Spleen (tissue), 11 donors: Measurements from ENCODE around the gene PTPRT. TPM values are rescaled to one million over a fixed set of nuclear protein-coding genes. Genes with fewer than 3 reads are reported as not detected.

ENCODE experiments used
- DNase-seq: peaks from one replicate; pipeline ENCODE4 v3.0.0-alpha.2; 2020
- H3K27ac ChIP-seq, 8 donors: fragments of 200-600 bp; sonication (generic) in 7 of 8; 1 replicate in 4 of 8; 2 replicates in 4 of 8; pipeline versions ENCODE4 v1.5.0 to v1.8.0; 2016 to 2021; ENCODE audit warnings: inconsistent platforms in 4 of 8, mild to moderate bottlenecking in 4 of 8, moderate library complexity in 1 of 8
- H3K27me3 ChIP-seq, 7 donors: fragments of 200-600 bp; sonication (generic) in 6 of 7; replicated peaks in 1 of 7; 1 replicate in 4 of 7; 2 replicates in 3 of 7; pipeline versions ENCODE4 v1.5.0 to v1.8.0; 2016 to 2021; ENCODE audit warnings: inconsistent platforms in 3 of 7, mild to moderate bottlenecking in 1 of 7
- H3K36me3 ChIP-seq, 6 donors: fragments of 200-600 bp; sonication (generic) in 5 of 6; 1 replicate in 4 of 6; 2 replicates in 2 of 6; pipeline versions ENCODE4 v1.5.0 to v1.8.0; 2016 to 2021; ENCODE audit warnings: inconsistent platforms in 2 of 6
- H3K4me1 ChIP-seq, 6 donors: fragments of 200-600 bp; sonication (generic) in 5 of 6; 1 replicate in 3 of 6; 2 replicates in 3 of 6; pipeline versions ENCODE4 v1.5.0 to v1.8.0; 2016 to 2021; ENCODE audit warnings: inconsistent platforms in 3 of 6
- H3K4me3 ChIP-seq, 8 donors: fragments of 200-600 bp; sonication (generic) in 7 of 8; 1 replicate in 4 of 8; 2 replicates in 4 of 8; pipeline versions ENCODE4 v1.5.0 to v1.8.0; 2016 to 2021; ENCODE audit warnings: inconsistent platforms in 4 of 8, mild to moderate bottlenecking in 4 of 8, moderate library complexity in 2 of 8
- H3K9me3 ChIP-seq, 8 donors: fragments of 200-600 bp; sonication (generic) in 7 of 8; 1 replicate in 4 of 8; 2 replicates in 4 of 8; pipeline versions ENCODE4 v1.5.0 to v1.8.0; 2016 to 2021; ENCODE audit warnings: inconsistent platforms in 4 of 8
- POLR2A ChIP-seq, 3 donors: fragments of 450-650 bp; IDR thresholded peaks; one replicate each; pipeline ENCODE4 v1.5.1; 2017; ENCODE audit warnings: antibody characterized with exemption in 3 of 3, mild to moderate bottlenecking in 1 of 3
- POLR2AphosphoS5 ChIP-seq, 3 donors: sonication (generic); formaldehyde crosslinking; IDR thresholded peaks; one replicate each; pipeline ENCODE4 v1.5.1; 2017; ENCODE audit warnings: antibody characterized with exemption in 3 of 3
- WGBS, 5 donors: extraction: QIAGEN DNeasy Blood & Tissue Kit in 3 of 5; methylation state at CpG; one replicate each; pipeline versions ENCODE4 v1.1.5 to v1.1.7; 2013 to 2018; 5-methylcytosine and 5-hydroxymethylcytosine counted together
- intact Hi-C: fragments of 100-400 bp; cut with DNase I; formaldehyde crosslinking; loops from one replicate; pipeline ENCODE4 v1.15.0; 2023; ENCODE audit warnings: low total_unique reads
- polyA plus RNA-seq, 3 donors: library from polyadenylated mRNA; stranded (reverse); fragments of 200-250 nt; gene quantifications; one replicate each; pipeline ENCODE4 v1.2.1, GENCODE V29; 2013
- total RNA-seq, 7 donors: library from RNA; depleted of rRNA in 3 of 7; stranded (reverse); fragments of >200 nt in 3 of 7; fragmentation: NEBNext Ultra II Directional in 4 of 7; extraction: Animal tissue kit (Norgen Biotek cat#: 25700) in 4 of 7; gene quantifications; one replicate each; pipeline versions ENCODE4 v1.1.0 to v1.2.1, GENCODE V29; 2016 to 2021
- TF ChIP-seq, protein P1 (sequence below), 11 experiments: fragments of 200-600 bp in 7 of 11; fragments of 450-650 bp in 4 of 11; sonication (generic) in 4 of 11; IDR thresholded peaks in 8 of 11; conservative IDR thresholded peaks in 3 of 11; 1 replicate in 7 of 11; 2 replicates in 4 of 11; pipeline versions ENCODE4 v1.4.0 to v1.8.0; 2016 to 2021; ENCODE audit warnings: antibody characterized with exemption in 11 of 11, inconsistent platforms in 4 of 11, mild to moderate bottlenecking in 1 of 11
- donor health status: healthy with polysubstance abuse.
- donor health status: DM: no; HTN: no; CAD: no; lungs with moderate emphysema.
- donor health status: DM: no; HTN: no; CAD: no.
- donor health status: Bipolar disorder and iron deficiency.
- donor health status: healthy.
- donor health status: DM: no; HTN: no; CAD: no.
- donor health status: DM: yes; HTN: yes; CAD: no.

PTPRT gene
- total and polyA plus RNA-seq, 10 donors = 0.02 to 4.7 (median 1.2) TPM

DNA sequence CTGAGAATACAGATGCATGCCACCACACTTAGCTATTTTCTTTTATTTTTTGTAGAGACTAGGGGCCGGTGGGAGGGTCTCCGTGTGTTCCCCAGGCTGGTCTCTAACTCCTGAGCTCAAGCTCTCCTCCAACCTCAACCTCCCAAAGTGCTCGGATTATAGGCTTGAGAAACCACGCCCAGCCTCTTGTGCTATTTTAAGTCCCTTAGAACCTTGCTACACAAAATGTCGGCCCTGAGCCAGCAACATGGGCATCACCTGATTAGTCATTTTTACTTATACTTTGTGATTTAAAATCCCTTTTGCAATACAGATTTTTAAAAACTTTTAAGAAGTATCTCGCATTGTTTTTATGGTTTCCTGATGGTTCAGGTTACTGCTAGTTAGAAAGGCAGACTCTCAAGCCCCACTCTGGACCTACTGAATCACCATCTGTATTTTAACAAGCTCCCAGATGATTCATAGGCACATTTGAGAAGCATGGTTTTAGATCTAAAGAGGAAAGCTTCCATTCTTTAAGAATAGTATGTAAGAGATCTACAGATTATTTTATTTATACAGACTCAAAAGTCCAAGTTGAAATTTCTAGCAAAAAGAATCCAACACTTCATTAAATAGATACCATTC is 186.3 kb downstream of the PTPRT start:
- H3K27me3 ChIP-seq = no peaks in the 10 kb centered on the region
- H3K27ac ChIP-seq = no peak overlapping the region
- H3K4me3 ChIP-seq = no peak overlapping the region
- no peaks in the 10 kb centered on the region for H3K4me1 ChIP-seq
- no peak for DNase-seq
- H3K36me3 ChIP-seq = no peaks in the 10 kb centered on the region
- 76 to 90% (median 83%) methylated on average over 6 of the region's 6 CpGs for WGBS, 5 donors
- TF ChIP-seq, protein P1, sequence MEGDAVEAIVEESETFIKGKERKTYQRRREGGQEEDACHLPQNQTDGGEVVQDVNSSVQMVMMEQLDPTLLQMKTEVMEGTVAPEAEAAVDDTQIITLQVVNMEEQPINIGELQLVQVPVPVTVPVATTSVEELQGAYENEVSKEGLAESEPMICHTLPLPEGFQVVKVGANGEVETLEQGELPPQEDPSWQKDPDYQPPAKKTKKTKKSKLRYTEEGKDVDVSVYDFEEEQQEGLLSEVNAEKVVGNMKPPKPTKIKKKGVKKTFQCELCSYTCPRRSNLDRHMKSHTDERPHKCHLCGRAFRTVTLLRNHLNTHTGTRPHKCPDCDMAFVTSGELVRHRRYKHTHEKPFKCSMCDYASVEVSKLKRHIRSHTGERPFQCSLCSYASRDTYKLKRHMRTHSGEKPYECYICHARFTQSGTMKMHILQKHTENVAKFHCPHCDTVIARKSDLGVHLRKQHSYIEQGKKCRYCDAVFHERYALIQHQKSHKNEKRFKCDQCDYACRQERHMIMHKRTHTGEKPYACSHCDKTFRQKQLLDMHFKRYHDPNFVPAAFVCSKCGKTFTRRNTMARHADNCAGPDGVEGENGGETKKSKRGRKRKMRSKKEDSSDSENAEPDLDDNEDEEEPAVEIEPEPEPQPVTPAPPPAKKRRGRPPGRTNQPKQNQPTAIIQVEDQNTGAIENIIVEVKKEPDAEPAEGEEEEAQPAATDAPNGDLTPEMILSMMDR (IDR thresholded peaks at IDR 0.05 in 8 of 11, conservative IDR thresholded peaks at IDR 0.05 in 3 of 11) = no peak
- TF ChIP-seq POLR2AphosphoS5 (IDR thresholded peaks at IDR 0.05) (no peak), POLR2A (IDR thresholded peaks at IDR 0.05) (no peak)
- intact Hi-C loops = no loop called here
- H3K9me3 ChIP-seq = no peaks in the 10 kb centered on the region

DNA sequence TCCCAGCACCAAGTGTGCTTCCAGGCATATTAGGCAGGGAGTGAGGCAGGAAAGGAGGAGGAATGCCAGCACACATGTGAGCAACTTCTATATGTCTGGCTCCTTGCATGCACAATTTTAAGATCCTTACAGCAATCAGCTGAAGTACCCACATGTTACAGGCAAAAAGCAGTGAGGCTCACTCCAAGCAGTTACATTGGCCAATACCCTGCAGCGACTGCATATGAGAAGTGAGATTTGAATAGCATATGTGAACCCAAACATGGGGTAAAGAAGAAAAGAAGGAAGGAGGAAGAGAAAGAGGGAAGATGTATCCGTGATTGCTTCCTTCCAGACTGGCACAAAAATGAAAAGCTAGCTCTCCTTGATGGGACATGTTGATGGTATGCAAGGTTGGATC is 193.6 kb downstream of the PTPRT start:
- Histone ChIP-seq H3K27ac (no peak overlapping the region), H3K9me3 (peaks cover 0 to 12% (median 5%) of the 10 kb centered on the region in 8 donors), H3K4me1 (no peaks in the 10 kb centered on the region), H3K27me3 (no peaks in the 10 kb centered on the region), H3K4me3 (no peak overlapping the region), H3K36me3 (no peaks in the 10 kb centered on the region)
- intact Hi-C loops = no loop called here
- DNase-seq = no peak
- WGBS, 5 donors = 67 to 86% (median 70%) methylated on average over 2 of the region's 2 CpGs
- TF ChIP-seq, protein P1 (IDR thresholded peaks at IDR 0.05 in 8 of 11, conservative IDR thresholded peaks at IDR 0.05 in 3 of 11) = no peak
- no peak for TF ChIP-seq POLR2A (IDR thresholded peaks at IDR 0.05)

DNA sequence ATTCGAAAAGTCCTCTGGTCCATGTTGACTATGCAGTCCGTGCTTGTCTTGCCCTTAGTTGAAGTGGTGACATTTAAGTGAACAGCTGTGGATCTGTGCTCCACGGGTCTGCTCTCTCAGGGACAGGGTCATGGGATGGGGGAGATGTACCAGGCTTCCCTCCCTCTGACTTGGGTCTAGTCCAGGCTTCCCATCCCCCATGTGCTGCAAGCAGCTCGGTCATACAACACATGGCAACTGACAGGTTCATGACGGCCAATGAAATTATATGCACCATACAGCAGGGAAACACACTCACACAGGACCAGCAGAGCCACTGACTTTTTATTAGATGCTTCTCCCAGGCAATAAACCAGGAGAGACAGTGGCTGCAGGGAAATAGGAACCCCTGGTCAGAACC is 201.4 kb downstream of the PTPRT start:
- H3K4me3 ChIP-seq = no peak overlapping the region
- no peak overlapping the region for H3K27ac ChIP-seq
- H3K36me3 ChIP-seq = no peaks in the 10 kb centered on the region
- H3K4me1 ChIP-seq = no peaks in the 10 kb centered on the region
- peaks cover 0 to 2% (median 0%) of the 10 kb centered on the region in 8 donors for H3K9me3 ChIP-seq
- 77 to 88% (median 81%) methylated on average over 4 to 5 of the region's 5 CpGs for WGBS, 5 donors
- TF ChIP-seq POLR2A (IDR thresholded peaks at IDR 0.05) = no peak
- no peak for TF ChIP-seq POLR2AphosphoS5 (IDR thresholded peaks at IDR 0.05)
- TF ChIP-seq, protein P1 (IDR thresholded peaks at IDR 0.05 in 8 of 11, conservative IDR thresholded peaks at IDR 0.05 in 3 of 11) = no peak
- DNase-seq = no peak
- intact Hi-C loops = no loop called here
- H3K27me3 ChIP-seq = no peaks in the 10 kb centered on the region

DNA sequence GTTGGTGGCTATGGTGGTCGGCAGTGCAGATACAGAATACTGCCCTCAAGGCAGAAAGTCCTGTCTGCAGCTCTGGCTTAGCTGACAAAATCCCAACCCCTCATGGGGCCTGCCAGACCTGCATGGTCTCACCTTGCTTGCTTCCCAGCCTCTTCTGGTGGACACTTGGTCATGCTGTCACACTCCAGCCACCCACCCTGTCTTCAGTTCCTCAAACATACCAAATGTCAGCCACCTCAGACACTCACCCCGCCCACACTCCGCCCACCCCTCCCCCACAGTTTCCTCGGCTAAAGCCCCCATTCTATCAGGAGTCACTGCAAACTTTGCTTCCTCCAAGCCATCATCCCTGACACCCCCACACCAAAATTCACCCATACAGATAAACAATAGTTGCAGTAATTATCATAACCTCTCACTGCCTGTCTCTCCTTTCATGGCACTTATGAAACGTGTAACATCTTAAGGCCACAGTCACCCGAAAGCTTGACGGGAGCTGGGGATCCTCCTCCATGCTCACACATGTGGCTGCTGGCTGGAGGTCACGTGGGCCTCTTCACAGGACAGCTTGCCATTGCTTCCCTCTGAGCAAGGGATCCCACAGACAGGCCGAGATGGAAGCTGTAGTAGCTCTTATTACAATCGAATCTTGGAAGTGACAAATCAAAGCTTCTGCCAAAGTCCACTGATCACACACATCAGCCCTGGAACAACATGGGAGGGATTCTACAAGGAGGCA is 202.2 kb downstream of the PTPRT start:
- WGBS, 5 donors = 62 to 75% (median 70%) methylated on average over 10 of the region's 10 CpGs
- intact Hi-C loops = no loop called here
- Histone ChIP-seq H3K9me3 (peaks cover 0 to 2% (median 0%) of the 10 kb centered on the region in 8 donors), H3K36me3 (no peaks in the 10 kb centered on the region), H3K4me1 (no peaks in the 10 kb centered on the region), H3K27me3 (no peaks in the 10 kb centered on the region), H3K27ac (no peak overlapping the region), H3K4me3 (no peak overlapping the region)
- DNase-seq = no peak
- TF ChIP-seq POLR2AphosphoS5 (IDR thresholded peaks at IDR 0.05) = no peak
- TF ChIP-seq, protein P1 (IDR thresholded peaks at IDR 0.05 in 8 of 11, conservative IDR thresholded peaks at IDR 0.05 in 3 of 11) = no peak
- no peak for TF ChIP-seq POLR2A (IDR thresholded peaks at IDR 0.05)
